Hepatocyte (in vitro differentiated cells): ENCODE data around the gene RICTOR.

Experiments used
- EZH2 ChIP-seq: fragments of 200-600 bp; sonication (generic); IDR thresholded peaks from 2 replicates; pipeline ENCODE4 v1.6.1; 2016; ENCODE audit warnings: antibody characterized with exemption, mild to moderate bottlenecking, borderline replicate concordance
- EZH2phosphoT487 ChIP-seq: fragments of 200-600 bp; sonication (generic); IDR thresholded peaks from one replicate; pipeline ENCODE4 v1.6.1; 2018; ENCODE audit warnings: antibody characterized with exemption, mild to moderate bottlenecking, low read depth, moderate library complexity; ENCODE audit not compliant: unreplicated experiment, severe bottlenecking
- TF ChIP-seq, protein P1 (sequence below): fragments of 200-600 bp; sonication (generic); IDR thresholded peaks from 2 replicates; pipeline ENCODE4 v1.5.1; 2016; ENCODE audit warnings: antibody characterized with exemption, mild to moderate bottlenecking; ENCODE audit not compliant: poor library complexity

DNA sequence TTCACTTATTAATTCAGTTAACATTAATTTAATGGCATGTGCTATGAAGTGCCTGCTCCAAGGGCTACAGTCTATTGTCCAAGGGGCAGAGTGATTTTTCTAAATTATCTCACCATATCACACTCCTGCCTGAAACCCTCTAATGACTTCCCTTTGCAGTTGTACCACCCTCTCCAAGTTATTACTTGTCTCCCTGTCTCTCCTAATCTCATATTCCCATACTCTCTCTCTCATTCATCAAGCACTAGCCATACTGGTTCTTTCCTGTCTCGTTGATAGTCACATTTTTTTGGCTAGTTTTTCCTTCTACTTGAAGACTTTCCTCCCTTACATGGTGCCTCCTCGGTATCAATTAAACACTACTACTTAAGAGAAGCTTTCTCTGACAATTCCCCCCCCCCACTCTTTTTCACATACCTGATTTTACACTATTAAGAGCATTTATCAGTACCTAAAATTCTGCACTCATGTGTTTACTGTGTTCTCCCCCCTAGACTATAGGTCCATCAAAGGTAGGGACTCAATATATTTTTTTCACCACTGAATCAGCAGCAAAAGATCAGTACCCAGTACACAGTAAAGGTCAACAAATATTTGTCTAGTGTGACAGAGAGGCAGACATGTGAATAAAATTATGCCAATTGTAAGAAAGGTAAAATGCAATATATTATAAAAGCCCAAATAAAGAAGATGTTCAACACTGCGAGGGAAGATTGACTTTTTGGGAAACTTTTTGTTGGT lies 19.0 kb downstream of the RICTOR start:
- TF ChIP-seq EZH2 (no peak), EZH2phosphoT487 (no peak)
- TF ChIP-seq, protein P1, sequence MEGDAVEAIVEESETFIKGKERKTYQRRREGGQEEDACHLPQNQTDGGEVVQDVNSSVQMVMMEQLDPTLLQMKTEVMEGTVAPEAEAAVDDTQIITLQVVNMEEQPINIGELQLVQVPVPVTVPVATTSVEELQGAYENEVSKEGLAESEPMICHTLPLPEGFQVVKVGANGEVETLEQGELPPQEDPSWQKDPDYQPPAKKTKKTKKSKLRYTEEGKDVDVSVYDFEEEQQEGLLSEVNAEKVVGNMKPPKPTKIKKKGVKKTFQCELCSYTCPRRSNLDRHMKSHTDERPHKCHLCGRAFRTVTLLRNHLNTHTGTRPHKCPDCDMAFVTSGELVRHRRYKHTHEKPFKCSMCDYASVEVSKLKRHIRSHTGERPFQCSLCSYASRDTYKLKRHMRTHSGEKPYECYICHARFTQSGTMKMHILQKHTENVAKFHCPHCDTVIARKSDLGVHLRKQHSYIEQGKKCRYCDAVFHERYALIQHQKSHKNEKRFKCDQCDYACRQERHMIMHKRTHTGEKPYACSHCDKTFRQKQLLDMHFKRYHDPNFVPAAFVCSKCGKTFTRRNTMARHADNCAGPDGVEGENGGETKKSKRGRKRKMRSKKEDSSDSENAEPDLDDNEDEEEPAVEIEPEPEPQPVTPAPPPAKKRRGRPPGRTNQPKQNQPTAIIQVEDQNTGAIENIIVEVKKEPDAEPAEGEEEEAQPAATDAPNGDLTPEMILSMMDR: no peak
